HG03565 (cell line): ENCODE results near the gene SPTLC2.
"Not testable (repeated sequence)": the region's sequence is repeated elsewhere in the genome, so short reads cannot be mapped to it uniquely, and the experiment has no call there.

Experiments used
- ATAC-seq: cut with Tn5 transposase; IDR thresholded peaks from one replicate; pipeline ENCODE4 v1.9.1; 2021; ENCODE audit warnings: mild to moderate bottlenecking, moderate library complexity; ENCODE audit not compliant: unreplicated experiment

Gene SPTLC2

GRCh38 chr14:77590845-77591485 is 25.5 kb downstream of the SPTLC2 start:
- no peak for ATAC-seq

GRCh38 chr14:77589099-77589498 is 27.3 kb downstream of the SPTLC2 start:
- ATAC-seq = no peak

GRCh38 chr14:77588411-77589025 is 27.9 kb downstream of the SPTLC2 start:
- ATAC-seq = not testable (repeated sequence)

GRCh38 chr14:77585385-77585784 is 31.1 kb downstream of the SPTLC2 start:
- ATAC-seq = no peak

GRCh38 chr14:77584809-77585208 is 31.6 kb downstream of the SPTLC2 start:
- no peak for ATAC-seq

- ATAC-seq = no peak
These were observed 32.8 kb downstream of the SPTLC2 start for GRCh38 chr14:77583657-77584056.

- ATAC-seq = no peak
These were observed 33.9 kb downstream of the SPTLC2 start for GRCh38 chr14:77582511-77582910.

- ATAC-seq = peak; percentile 97
These were observed 35.4 kb downstream of the SPTLC2 start for GRCh38 chr14:77580964-77581505.

GRCh38 chr14:77580477-77580876 is 36.0 kb downstream of the SPTLC2 start:
- ATAC-seq = peak; percentile 3

GRCh38 chr14:77579780-77580179 is 36.7 kb downstream of the SPTLC2 start:
- no peak for ATAC-seq

- ATAC-seq = no peak
These were observed 37.4 kb downstream of the SPTLC2 start for GRCh38 chr14:77579065-77579464.

- ATAC-seq = no peak
These were observed 41.9 kb downstream of the SPTLC2 start for GRCh38 chr14:77574446-77575115.

- ATAC-seq = no peak
These were observed 42.5 kb downstream of the SPTLC2 start for GRCh38 chr14:77573964-77574363.

GRCh38 chr14:77570706-77571268 is 45.6 kb downstream of the SPTLC2 start:
- ATAC-seq = no peak

GRCh38 chr14:77565994-77566305 is 50.5 kb downstream of the SPTLC2 start:
- no peak for ATAC-seq

- ATAC-seq = no peak
These were observed 51.0 kb downstream of the SPTLC2 start for GRCh38 chr14:77565289-77565993.

GRCh38 chr14:77562681-77563080 is 53.8 kb downstream of the SPTLC2 start:
- no peak for ATAC-seq

- ATAC-seq = no peak
These were observed 54.6 kb downstream of the SPTLC2 start for GRCh38 chr14:77561881-77562280.

- ATAC-seq = no peak
These were observed 57.1 kb downstream of the SPTLC2 start for GRCh38 chr14:77559381-77559780.

- no peak for ATAC-seq
These were observed 59.0 kb downstream of the SPTLC2 start for GRCh38 chr14:77557391-77557790.

GRCh38 chr14:77556946-77557345 is 59.5 kb downstream of the SPTLC2 start:
- ATAC-seq = no peak
